D341Med (cell line): Measurements from ENCODE around the gene RABAC1.

Experiments
- DNase-seq: peaks from one replicate; pipeline ENCODE4 v3.0.0; 2012; ENCODE audit warnings: low spot score

Gene RABAC1

GRCh38 chr19:41928754-41929535 is 30.2 kb downstream of the RABAC1 start:
- no peak for DNase-seq

DNA sequence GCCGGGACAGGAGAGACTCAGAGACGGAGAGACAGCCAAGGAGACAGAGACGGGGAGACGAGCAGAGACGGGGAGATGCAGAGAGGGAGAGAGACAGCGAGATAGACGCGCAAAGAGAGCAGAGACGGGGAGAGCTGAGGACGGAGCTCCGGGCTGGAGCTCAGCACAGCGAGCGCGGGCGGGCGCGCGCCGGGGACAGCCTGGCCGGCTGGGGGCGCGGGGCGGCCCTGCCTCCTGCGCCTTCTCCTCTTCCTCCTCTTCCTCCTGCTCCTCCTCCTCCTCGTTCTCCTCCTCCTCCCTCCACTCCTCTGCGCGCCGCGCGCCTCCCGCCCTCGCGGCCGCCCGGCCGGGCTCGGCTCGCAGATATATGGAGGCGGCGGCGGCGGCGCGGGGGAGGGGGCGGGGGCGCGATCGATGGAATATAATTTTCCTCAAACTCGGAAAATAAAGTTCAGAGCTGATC is 30.9 kb downstream of the RABAC1 start, which contains the start of gene ERFL:
TSS of gene ERFL (minus strand) at position 229 of the 463 bp plus-strand sequence. CDS start 15,530 bp downstream, outside the sequence.
- DNase-seq = peak; percentile 67

DNA sequence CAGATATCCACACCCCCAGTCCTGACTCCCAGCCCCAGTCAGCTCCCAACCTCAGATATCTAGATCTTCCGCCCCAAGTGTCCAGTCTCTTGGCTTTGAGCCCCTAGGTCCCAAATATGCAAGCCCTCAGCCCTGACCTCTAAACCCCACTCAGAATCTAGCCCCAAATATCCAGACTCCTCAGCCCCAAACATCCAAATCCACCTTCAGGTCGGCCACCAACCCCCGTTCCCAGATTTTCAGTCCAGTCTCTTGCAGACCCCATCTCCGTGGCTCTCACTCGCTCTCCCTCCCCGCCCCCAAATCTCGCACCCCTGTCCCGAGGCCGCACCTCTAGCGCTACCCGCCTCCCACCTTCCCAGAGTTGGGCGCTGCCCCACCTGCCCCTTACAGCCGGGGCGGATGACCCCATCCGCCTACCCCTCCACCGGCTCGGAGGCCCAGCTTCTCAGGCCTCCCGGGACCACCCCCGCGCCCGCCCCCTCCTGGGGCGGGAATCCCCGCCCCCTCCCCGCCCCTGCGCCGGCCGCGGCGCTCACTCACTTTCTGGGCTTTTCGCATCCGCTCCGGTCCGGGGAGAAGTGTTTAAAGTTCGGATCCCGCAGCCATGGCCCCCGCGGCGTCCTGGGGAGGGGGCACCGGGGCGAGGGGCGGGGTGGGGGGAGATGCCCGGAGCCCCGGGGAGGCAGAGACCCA is 31.5 kb downstream of the RABAC1 start:
- no peak for DNase-seq

GRCh38 chr19:41926763-41927496 is 32.2 kb downstream of the RABAC1 start:
- DNase-seq = no peak

DNA sequence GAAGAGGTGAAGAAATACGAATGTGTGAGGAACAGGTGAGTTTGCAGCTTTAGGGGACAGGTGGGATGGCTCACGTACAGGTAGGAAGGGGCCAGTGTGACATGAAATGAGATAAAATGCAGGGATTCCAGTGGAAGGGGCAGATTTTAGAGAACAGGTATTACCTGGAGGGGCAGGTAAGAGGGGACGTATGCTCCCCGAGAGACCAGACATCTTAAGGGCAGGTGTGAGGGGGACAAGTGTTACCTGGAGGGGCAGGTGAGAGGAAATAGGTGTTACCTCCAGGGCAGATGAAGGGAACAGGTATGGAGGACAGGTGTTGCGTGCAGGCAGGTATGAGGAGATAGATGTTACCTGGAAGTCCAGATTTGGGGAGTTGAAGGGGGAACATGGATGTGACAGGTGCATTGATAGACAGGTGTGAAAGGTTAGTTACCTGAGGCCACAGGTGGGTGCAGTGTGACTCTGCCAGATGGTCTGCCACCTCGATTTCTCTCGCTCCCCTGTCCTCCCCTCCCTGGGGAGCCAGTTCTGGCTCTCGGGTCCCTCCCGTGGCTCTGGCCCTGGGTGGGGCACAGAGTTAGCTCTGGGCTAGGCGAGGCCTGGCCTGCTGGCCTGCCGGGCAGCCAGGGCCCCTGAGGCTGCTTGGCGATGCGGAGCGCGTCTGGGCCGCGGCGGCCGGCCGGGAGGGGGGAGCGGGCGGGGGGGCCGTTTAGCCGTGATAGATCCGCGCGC is 32.9 kb downstream of the RABAC1 start:
- DNase-seq = no peak

DNA sequence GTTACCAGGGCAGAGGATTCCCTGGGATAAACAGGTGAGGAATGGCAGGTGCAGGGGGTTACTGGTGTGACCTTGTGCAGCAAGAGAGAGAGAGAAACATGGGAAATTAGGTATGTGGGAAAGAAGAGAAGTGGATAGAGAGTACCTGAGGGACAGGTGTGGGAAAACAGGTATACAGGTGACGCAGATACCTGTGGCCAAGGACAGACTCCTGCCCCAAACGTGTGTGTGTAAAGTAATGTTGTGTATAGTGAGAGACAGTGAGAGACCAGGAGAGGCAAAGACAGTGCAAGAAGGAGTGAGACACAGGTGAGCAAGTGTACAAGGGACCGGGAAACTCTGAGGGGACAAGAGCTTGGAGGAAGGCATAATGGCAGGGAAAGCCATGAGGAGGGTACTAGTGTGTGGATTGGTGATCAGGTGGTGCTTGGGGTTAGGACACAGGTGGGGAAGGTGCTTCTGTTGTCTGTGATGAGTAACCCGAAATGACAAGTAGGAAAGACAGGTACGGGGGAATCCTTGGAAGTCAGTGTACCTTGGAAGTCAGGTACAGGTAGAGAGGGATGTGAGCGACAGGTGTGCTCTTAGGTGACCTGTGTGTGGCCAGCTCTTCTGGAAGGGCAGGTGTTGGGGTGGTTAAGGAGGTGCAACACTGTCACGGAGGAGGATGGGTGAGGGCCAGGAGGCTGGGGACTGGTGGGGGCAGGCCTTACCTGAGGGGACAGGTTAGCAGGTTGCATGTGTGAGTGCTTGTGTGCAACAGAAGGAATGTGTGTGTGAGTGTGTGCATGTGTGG is 33.7 kb downstream of the RABAC1 start:
- DNase-seq = no peak

DNA sequence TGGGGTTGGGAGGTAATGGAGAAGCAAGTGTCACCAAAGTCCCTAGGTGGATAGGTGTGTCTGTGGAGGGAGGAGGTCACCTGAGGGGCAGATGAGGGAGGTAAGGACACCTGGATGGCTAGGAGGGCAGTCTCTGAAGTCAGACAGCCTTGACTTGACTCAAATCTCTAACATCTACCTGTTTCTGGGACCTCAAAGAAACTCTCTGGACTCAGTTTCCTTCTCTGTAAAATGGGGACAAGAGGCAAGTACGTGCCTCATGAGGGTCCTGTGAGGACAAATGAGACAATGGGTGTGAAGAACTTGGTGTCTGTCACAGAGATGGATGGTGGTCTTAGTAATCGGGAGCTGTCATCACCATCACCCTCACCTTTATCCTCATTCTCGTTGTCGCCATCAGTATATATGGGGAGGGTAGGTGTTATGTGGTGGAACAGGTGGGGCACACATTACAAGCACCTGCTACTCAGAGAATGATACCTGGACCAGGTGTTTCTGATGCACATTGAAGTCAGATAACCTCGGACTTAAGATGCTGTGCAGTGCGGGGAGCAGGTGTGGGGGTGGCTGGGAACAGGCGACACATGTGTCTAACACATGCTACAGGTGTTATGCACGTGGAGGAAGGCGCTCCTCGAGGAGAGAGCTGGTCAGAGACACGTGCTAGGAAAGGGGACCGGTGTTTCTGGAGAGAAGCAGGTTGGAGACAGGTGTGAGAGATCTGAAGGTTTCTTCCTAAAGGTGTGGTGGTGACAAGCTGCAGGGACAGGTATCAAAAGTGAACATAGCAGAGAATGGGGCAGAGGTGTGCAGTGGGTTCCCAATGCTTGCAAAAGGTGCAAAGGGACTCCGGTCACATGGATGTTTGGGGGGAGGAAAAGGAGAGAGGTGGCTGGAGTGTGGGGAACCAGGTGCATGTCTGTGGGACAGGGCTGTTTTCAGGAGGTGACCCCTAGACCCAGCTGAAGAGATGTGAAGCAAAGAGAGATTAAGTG is 34.7 kb downstream of the RABAC1 start:
- no peak for DNase-seq

DNA sequence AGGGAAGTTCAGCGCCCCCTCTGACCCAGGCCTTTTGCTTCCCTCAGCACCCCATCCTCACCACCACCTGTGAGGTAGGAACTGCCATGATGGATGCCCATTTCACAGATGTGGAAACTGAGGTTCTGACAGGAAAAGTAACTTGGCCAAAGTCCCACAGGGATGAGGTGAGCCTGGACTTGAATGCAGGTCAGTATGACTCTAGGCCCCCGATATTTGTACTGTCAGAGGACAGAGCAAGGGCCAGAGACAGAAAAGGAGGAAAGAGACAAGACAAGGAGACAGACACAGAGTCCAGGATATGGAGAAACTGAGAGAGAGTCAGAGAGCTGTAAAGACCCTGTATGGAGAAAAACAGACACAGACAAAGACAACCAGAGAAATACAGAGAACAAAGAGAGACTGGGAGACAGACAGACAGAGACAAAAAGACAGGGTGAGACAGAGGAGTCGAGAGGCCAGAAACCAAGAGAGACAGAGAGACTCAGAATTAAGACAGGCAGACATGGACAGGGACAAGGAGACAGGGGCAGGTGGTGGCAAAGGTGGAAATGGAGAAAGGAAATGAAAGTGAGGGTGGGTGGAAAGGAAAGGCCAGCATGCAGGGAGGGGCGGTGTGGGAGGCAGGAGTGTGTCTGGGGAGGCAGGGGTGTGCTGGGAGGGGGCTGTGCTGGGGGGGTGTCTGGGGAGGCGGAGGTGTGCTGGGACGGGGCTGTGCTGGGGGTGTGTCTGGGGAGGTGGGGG is 35.9 kb downstream of the RABAC1 start:
- DNase-seq = no peak

DNA sequence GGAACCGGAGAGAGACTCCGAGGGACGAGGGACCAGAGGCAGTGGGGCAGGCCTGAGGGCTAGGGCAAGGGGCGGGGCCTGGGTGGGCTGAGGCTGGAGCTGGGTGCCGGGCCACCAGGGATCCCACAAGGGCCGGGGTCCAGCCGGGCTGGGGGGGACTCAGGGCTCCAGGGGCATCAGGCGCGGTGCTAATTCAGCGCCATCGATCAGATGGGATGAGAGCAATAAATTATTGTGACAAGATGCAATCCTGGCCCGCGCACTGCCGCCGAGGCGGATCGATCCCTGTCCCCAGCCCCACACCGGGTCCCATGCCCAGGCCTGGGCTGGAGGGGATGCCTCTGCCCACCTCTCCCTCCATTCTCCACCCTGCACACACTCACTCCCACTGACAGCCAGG is 36.5 kb downstream of the RABAC1 start:
- no peak for DNase-seq

GRCh38 chr19:41921577-41922576 is 37.2 kb downstream of the RABAC1 start:
- DNase-seq = no peak

GRCh38 chr19:41920882-41921576 is 38.1 kb downstream of the RABAC1 start:
- no peak for DNase-seq

GRCh38 chr19:41919948-41920712 is 39.0 kb downstream of the RABAC1 start:
- DNase-seq = no peak

DNA sequence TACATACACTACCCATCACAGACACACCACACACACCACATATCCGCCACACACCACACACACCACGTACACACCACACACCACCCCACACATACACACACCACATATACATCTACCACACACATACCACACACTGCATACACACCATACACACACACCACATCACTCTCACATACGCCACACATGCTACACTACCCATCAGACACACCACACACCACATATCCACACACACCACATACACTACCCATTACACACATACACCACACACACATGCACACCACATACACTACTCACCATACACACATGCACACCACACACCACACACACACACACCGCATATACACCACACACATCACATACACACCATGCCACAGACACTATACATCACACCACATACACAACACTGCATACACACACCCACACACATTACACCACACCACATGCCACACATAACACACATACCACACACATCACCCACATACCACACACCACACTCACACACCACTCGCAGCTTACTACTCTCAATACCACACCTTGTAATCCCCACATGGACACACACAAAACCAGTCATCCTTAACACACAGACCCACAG is 40.4 kb downstream of the RABAC1 start:
- no peak for DNase-seq

DNA sequence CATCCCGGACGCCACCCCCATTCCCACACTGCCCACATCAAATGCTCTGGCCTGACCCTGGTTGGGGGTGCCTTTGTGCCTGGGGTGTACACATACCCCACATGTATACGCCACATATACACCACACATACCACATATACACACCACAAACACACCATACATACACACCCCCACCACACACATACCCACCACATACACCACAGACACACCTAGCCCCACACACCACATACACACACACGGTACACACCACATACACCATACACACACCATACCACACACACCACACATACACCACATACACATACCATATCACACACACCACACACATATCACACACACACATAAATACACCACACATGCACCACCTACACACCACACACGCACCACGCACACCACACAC is 41.0 kb downstream of the RABAC1 start:
- no peak for DNase-seq

GRCh38 chr19:41917676-41918075 is 41.4 kb downstream of the RABAC1 start:
- no peak for DNase-seq

DNA sequence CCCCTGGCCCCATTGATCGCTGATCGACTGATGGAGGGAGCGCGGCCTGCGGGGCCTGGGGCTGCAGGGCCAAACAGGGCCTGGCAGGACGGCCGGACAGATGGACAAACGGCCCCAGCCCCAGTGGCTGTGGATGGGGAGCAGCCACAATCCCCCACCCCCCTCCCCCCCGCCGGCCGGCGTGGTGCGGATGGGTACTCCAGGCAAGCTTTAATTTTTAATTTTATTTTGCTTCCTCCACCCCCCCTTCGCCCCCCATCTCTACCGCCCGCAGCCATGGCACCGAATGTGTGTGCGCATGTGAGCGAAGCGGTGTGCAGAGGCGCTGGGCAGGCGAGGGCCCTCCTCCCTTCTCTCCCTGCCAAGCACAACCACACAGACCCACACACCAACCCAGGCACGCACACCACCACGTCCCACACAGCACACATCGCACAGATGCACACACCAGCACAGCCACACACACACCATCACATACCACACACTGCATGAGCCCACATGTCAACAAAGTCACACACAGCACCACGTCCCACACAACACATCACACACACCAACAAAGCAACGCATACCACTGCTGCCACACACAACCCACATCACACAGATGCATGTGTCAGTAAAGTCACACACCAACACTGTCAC is 43.2 kb downstream of the RABAC1 start:
- no peak for DNase-seq
